Measurements from ENCODE around the gene PLCB4.

Gene PLCB4

GRCh38 chr20:9154464-9155024 is 85.7 kb downstream of the PLCB4 start:
- TF ChIP-seq TAF1 (IDR thresholded peaks at IDR 0.05; ENCODE audit: low read depth, low read length) (no peak), POU2F2 (IDR thresholded peaks at IDR 0.05; ENCODE audit: low read depth, low read length) (no peak)
- FAIRE-seq, result no peak
- no peak for DNase-seq (ENCODE audit: insufficient read length, low spot score)

DNA sequence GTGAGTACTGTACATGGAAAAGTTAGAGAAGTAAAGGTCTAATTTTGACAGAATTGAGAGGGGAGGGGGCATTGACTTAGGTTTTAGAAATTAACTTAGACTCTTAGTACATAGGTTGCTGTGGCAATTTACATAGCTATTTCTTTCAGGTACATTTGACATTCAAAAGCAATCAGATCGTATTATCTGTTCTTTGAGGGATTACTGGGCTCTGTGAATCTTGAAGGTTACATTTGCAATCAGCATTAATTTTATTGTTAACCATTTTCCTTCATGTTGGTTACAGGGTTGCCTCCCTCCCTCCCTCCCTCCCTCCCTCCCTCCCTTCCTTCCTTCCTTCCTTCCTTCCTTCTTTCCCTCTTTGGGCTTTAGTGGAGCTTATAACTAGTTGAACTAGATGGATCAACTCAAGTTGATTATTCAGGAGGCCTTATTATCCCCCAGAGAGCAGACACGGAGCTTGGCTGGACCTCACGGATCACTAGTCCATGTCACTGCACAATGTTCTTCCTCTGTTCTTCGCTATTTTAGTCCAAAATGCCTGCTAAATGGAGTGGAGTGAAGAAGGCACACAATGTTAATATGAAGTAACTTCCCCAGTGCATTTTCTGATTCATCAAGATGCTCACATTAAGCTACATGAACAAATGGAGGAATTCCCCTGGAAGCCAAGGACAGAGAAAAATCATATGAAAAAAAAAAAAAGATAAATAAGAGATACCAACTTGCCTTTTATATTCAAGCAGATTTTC is 87.8 kb downstream of the PLCB4 start:
- TF ChIP-seq POU2F2 (IDR thresholded peaks at IDR 0.05; ENCODE audit: low read depth, low read length), result no peak
- TF ChIP-seq TAF1 (IDR thresholded peaks at IDR 0.05; ENCODE audit: low read depth, low read length), result no peak
- no peak for TF ChIP-seq POLR2A (IDR thresholded peaks at IDR 0.05; ENCODE audit: low read depth, low read length)
- no peak for TF ChIP-seq PAX5 (IDR thresholded peaks at IDR 0.05; ENCODE audit: insufficient read depth, low read length, severe bottlenecking)
- no peak for TF ChIP-seq SPI1 (IDR thresholded peaks at IDR 0.05; ENCODE audit: low read depth, low read length)
- no peak for TF ChIP-seq POLR2AphosphoS5 (IDR thresholded peaks at IDR 0.05; ENCODE audit: low read depth, low read length)
- DNase-seq (ENCODE audit: insufficient read length, low spot score) (no peak), FAIRE-seq (no peak)

DNA sequence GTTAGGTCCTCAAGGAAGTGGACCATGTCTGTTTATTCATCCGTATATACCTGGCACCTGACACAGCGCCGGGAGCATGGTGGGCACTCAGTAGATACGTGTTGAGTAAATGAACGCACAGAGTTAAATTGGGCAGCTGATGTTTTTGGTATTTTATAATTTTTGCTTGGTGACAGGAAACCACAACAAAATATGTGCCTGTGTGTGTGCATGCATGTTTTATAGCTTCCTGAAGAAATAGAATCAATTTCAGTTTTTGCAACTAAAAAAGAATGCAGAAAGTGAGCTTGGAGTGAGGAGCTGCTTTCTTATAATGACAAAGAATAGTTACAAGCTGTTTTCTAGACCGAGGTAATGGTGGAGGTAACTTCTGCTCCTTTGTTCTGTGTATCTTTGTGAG is 91.4 kb downstream of the PLCB4 start:
- TF ChIP-seq POLR2A (IDR thresholded peaks at IDR 0.05; ENCODE audit: low read depth, low read length) (no peak), PAX5 (IDR thresholded peaks at IDR 0.05; ENCODE audit: insufficient read depth, low read length, severe bottlenecking) (no peak)
- FAIRE-seq (no peak), DNase-seq (ENCODE audit: insufficient read length, low spot score) (no peak)

DNA sequence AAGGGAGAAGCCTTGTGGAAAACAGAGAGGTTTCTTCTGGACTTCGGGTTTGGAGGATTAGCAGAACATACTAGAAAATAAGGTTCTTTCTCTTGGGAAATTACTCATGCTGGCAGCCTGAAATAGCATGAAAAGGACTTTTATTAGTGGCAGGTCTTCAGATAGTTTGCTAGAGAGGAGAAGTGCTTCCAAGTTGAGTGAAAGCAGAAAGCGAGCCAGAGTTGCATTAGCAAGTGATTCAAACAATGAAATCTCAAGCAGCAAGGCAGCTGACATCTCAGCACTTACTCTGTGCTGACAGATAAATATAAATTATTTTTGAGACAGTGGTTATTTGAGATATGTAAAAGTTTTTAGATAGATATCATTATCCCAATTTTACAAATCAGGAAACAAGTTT is 91.9 kb downstream of the PLCB4 start:
- TF ChIP-seq PAX5 (IDR thresholded peaks at IDR 0.05; ENCODE audit: insufficient read depth, low read length, severe bottlenecking) (no peak), TAF1 (IDR thresholded peaks at IDR 0.05; ENCODE audit: low read depth, low read length) (no peak), POLR2AphosphoS5 (IDR thresholded peaks at IDR 0.05; ENCODE audit: low read depth, low read length) (no peak), POU2F2 (IDR thresholded peaks at IDR 0.05; ENCODE audit: low read depth, low read length) (no peak), SPI1 (IDR thresholded peaks at IDR 0.05; ENCODE audit: low read depth, low read length) (no peak), POLR2A (IDR thresholded peaks at IDR 0.05; ENCODE audit: low read depth, low read length) (no peak)
- no peak for FAIRE-seq
- DNase-seq (ENCODE audit: insufficient read length, low spot score), result no peak

GRCh38 chr20:9161311-9161710 is 92.4 kb downstream of the PLCB4 start:
- TF ChIP-seq SPI1 (IDR thresholded peaks at IDR 0.05; ENCODE audit: low read depth, low read length) (no peak), PAX5 (IDR thresholded peaks at IDR 0.05; ENCODE audit: insufficient read depth, low read length, severe bottlenecking) (no peak), POLR2A (IDR thresholded peaks at IDR 0.05; ENCODE audit: low read depth, low read length) (no peak), POLR2AphosphoS5 (IDR thresholded peaks at IDR 0.05; ENCODE audit: low read depth, low read length) (no peak), POU2F2 (IDR thresholded peaks at IDR 0.05; ENCODE audit: low read depth, low read length) (no peak), TAF1 (IDR thresholded peaks at IDR 0.05; ENCODE audit: low read depth, low read length) (no peak)
- no peak for FAIRE-seq
- DNase-seq (ENCODE audit: insufficient read length, low spot score), result no peak

DNA sequence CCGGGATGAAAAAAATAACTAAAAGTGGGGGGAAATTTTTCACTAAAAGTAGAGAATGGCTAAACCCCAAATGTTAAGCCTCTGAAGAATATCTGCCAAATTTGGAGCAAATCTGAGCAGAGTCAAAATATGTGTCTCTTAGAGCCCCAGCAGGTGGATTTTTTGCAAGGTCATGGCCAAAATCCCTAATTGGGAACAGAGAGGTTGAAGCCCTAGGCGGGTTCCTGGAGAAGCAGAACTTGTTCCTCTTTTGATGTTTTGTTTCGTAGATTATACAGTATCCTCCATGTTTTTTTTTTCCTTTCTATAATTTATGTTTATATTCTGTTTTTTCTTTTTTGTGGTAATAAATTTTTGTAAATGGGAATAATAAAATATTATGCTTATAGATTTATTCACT is 94.4 kb downstream of the PLCB4 start:
- DNase-seq (ENCODE audit: insufficient read length, low spot score), result no peak
- no peak for FAIRE-seq
- no peak for TF ChIP-seq TAF1 (IDR thresholded peaks at IDR 0.05; ENCODE audit: low read depth, low read length)
- TF ChIP-seq POU2F2 (IDR thresholded peaks at IDR 0.05; ENCODE audit: low read depth, low read length), result no peak
- no peak for TF ChIP-seq POLR2A (IDR thresholded peaks at IDR 0.05; ENCODE audit: low read depth, low read length)
- TF ChIP-seq PAX5 (IDR thresholded peaks at IDR 0.05; ENCODE audit: insufficient read depth, low read length, severe bottlenecking), result no peak
- no peak for TF ChIP-seq SPI1 (IDR thresholded peaks at IDR 0.05; ENCODE audit: low read depth, low read length)
- TF ChIP-seq POLR2AphosphoS5 (IDR thresholded peaks at IDR 0.05; ENCODE audit: low read depth, low read length), result no peak

DNA sequence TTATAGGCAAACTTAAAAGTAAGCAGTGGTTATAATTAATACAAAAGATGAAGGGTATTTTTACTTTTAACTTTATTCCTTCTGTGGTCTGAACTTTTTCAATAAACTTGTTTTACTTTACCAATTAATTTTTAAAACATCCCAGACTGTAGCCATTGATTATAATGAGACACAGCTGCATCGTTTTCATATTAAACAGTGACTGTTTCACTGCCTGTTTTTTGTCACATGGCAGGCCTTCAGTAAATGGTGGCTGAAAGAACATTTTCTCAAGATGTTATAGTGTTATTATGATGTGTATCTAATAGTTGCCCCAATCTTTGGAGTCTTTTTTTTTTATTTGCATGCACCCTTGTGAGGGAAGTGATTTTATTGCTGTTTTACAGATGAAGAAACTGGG is 95.1 kb downstream of the PLCB4 start:
- TF ChIP-seq SPI1 (IDR thresholded peaks at IDR 0.05; ENCODE audit: low read depth, low read length), result no peak
- no peak for TF ChIP-seq POLR2A (IDR thresholded peaks at IDR 0.05; ENCODE audit: low read depth, low read length)
- no peak for TF ChIP-seq TAF1 (IDR thresholded peaks at IDR 0.05; ENCODE audit: low read depth, low read length)
- no peak for TF ChIP-seq PAX5 (IDR thresholded peaks at IDR 0.05; ENCODE audit: insufficient read depth, low read length, severe bottlenecking)
- no peak for TF ChIP-seq POU2F2 (IDR thresholded peaks at IDR 0.05; ENCODE audit: low read depth, low read length)
- TF ChIP-seq POLR2AphosphoS5 (IDR thresholded peaks at IDR 0.05; ENCODE audit: low read depth, low read length), result no peak
- DNase-seq (ENCODE audit: insufficient read length, low spot score) (no peak), FAIRE-seq (no peak)

DNA sequence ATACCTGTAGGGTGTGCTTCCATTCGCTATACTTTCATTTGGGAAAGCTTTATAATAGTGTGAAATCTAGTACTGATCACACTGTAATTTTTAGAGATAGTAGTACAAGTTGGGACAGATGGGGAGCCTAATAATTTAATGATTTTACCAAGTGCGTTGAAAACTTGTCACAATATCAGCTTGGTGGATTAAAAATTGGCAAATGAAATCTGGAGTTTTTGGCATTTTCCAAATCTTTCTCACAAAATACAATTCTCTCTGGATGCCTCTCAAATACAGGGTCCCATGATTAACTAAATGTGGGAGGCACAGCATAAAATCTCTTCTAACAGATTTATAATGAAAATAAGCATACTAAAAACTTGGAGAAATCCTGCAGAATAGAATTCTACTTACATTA is 96.4 kb downstream of the PLCB4 start:
- TF ChIP-seq SPI1 (IDR thresholded peaks at IDR 0.05; ENCODE audit: low read depth, low read length) (no peak), PAX5 (IDR thresholded peaks at IDR 0.05; ENCODE audit: insufficient read depth, low read length, severe bottlenecking) (no peak), TAF1 (IDR thresholded peaks at IDR 0.05; ENCODE audit: low read depth, low read length) (no peak), POLR2AphosphoS5 (IDR thresholded peaks at IDR 0.05; ENCODE audit: low read depth, low read length) (no peak), POLR2A (IDR thresholded peaks at IDR 0.05; ENCODE audit: low read depth, low read length) (no peak), POU2F2 (IDR thresholded peaks at IDR 0.05; ENCODE audit: low read depth, low read length) (no peak)

DNA sequence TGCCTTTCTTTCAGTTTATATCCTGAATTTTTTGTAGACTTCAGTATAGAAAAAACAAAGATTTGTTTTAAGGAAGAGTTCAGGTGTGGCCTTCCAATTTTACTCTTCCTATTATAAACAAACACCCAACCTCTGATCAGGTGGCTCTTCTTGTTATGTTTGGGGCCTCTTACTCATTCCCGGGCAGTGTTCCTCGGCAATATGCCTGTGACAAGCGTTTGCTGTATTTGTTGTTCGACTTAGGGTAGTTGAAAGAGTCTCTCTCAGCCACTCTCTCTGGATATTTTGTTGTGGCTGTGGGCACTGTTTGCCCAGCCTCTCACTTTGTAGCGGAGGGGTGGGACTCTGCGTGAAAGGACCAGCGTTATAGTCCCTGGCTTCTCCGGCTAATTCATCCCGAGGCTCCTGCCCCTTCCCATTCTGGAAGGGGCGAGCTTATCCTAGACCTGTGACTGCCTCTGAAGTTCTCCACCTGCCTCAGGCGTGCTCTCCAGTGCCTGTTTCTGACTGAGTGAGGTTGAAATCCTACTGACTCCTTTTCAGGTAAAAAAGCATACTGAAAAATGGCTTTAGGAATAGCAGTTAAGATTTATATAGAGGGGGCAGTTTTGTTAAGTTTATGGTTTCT is 97.4 kb downstream of the PLCB4 start:
- no peak for FAIRE-seq
- no peak for DNase-seq (ENCODE audit: insufficient read length, low spot score)
- TF ChIP-seq POLR2AphosphoS5 (IDR thresholded peaks at IDR 0.05; ENCODE audit: low read depth, low read length), result no peak
- no peak for TF ChIP-seq POU2F2 (IDR thresholded peaks at IDR 0.05; ENCODE audit: low read depth, low read length)
- no peak for TF ChIP-seq POLR2A (IDR thresholded peaks at IDR 0.05; ENCODE audit: low read depth, low read length)
- TF ChIP-seq TAF1 (IDR thresholded peaks at IDR 0.05; ENCODE audit: low read depth, low read length), result no peak
- TF ChIP-seq PAX5 (IDR thresholded peaks at IDR 0.05; ENCODE audit: insufficient read depth, low read length, severe bottlenecking), result no peak
- TF ChIP-seq SPI1 (IDR thresholded peaks at IDR 0.05; ENCODE audit: low read depth, low read length), result no peak

More for the DNA sequence above, 96.4 kb downstream of the PLCB4 start:
- no peak for FAIRE-seq
- DNase-seq (ENCODE audit: insufficient read length, low spot score), result no peak
